ENCODE data around the gene KRTAP10-12. TPM values are rescaled to one million over a fixed set of nuclear protein-coding genes. Genes with fewer than 3 reads are reported as not detected.

The KRTAP10-12 gene
- total RNA-seq, 1 donor from 2014 or later, result not detected

- Mint-ChIP-seq H3K4me1 (ENCODE audit: unreplicated experiment) (no peaks in the 10 kb centered on the region), H3K4me3 (ENCODE audit: unreplicated experiment) (no peak overlapping the region), H3K9me3 (ENCODE audit: unreplicated experiment) (no peaks in the 10 kb centered on the region), H3K36me3 (ENCODE audit: low read depth, unreplicated experiment) (no peaks in the 10 kb centered on the region), H3K27ac (ENCODE audit: unreplicated experiment) (no peak overlapping the region), H3K27me3 (ENCODE audit: unreplicated experiment) (peaks cover 4% of the 10 kb centered on the region)
- TF ChIP-seq CTCF (IDR thresholded peaks at IDR 0.05; ENCODE audit: unreplicated experiment), result no peak
- no peak for DNase-seq (ENCODE audit: low spot score)
These were observed 28.0 kb downstream of the KRTAP10-12 start for GRCh38 chr21:44724926-44725325.

GRCh38 chr21:44726826-44727225, 29.9 kb downstream of the KRTAP10-12 start:
- TF ChIP-seq CTCF (IDR thresholded peaks at IDR 0.05; ENCODE audit: unreplicated experiment), result no peak
- no peaks in the 10 kb centered on the region for H3K4me1 Mint-ChIP-seq (ENCODE audit: unreplicated experiment)
- no peak for DNase-seq (ENCODE audit: low spot score)
- no peak overlapping the region for H3K4me3 Mint-ChIP-seq (ENCODE audit: unreplicated experiment)
- peaks cover 3% of the 10 kb centered on the region for H3K27me3 Mint-ChIP-seq (ENCODE audit: unreplicated experiment)
- H3K36me3 Mint-ChIP-seq (ENCODE audit: low read depth, unreplicated experiment), result peaks cover 4% of the 10 kb centered on the region
- no peaks in the 10 kb centered on the region for H3K9me3 Mint-ChIP-seq (ENCODE audit: unreplicated experiment)
- H3K27ac Mint-ChIP-seq (ENCODE audit: unreplicated experiment), result no peak overlapping the region

GRCh38 chr21:44727321-44727720, 30.3 kb downstream of the KRTAP10-12 start:
- H3K36me3 Mint-ChIP-seq (ENCODE audit: low read depth, unreplicated experiment), result peaks cover 7% of the 10 kb centered on the region
- DNase-seq (ENCODE audit: low spot score), result no peak
- no peaks in the 10 kb centered on the region for H3K9me3 Mint-ChIP-seq (ENCODE audit: unreplicated experiment)
- H3K4me3 Mint-ChIP-seq (ENCODE audit: unreplicated experiment), result no peak overlapping the region
- TF ChIP-seq CTCF (IDR thresholded peaks at IDR 0.05; ENCODE audit: unreplicated experiment), result no peak
- H3K4me1 Mint-ChIP-seq (ENCODE audit: unreplicated experiment), result no peaks in the 10 kb centered on the region
- H3K27me3 Mint-ChIP-seq (ENCODE audit: unreplicated experiment), result peaks cover 3% of the 10 kb centered on the region
- H3K27ac Mint-ChIP-seq (ENCODE audit: unreplicated experiment), result no peak overlapping the region

GRCh38 chr21:44727757-44728156, 30.8 kb downstream of the KRTAP10-12 start:
- no peak for DNase-seq (ENCODE audit: low spot score)
- Mint-ChIP-seq H3K4me1 (ENCODE audit: unreplicated experiment) (no peaks in the 10 kb centered on the region), H3K36me3 (ENCODE audit: low read depth, unreplicated experiment) (peaks cover 7% of the 10 kb centered on the region), H3K4me3 (ENCODE audit: unreplicated experiment) (no peak overlapping the region), H3K27me3 (ENCODE audit: unreplicated experiment) (peaks cover 3% of the 10 kb centered on the region), H3K9me3 (ENCODE audit: unreplicated experiment) (no peaks in the 10 kb centered on the region), H3K27ac (ENCODE audit: unreplicated experiment) (no peak overlapping the region)
- TF ChIP-seq CTCF (IDR thresholded peaks at IDR 0.05; ENCODE audit: unreplicated experiment), result no peak

GRCh38 chr21:44728716-44729115, 31.7 kb downstream of the KRTAP10-12 start:
- Mint-ChIP-seq H3K4me3 (ENCODE audit: unreplicated experiment) (no peak overlapping the region), H3K4me1 (ENCODE audit: unreplicated experiment) (no peaks in the 10 kb centered on the region), H3K27me3 (ENCODE audit: unreplicated experiment) (peaks cover 3% of the 10 kb centered on the region), H3K36me3 (ENCODE audit: low read depth, unreplicated experiment) (peaks cover 7% of the 10 kb centered on the region), H3K27ac (ENCODE audit: unreplicated experiment) (no peak overlapping the region), H3K9me3 (ENCODE audit: unreplicated experiment) (no peaks in the 10 kb centered on the region)
- no peak for TF ChIP-seq CTCF (IDR thresholded peaks at IDR 0.05; ENCODE audit: unreplicated experiment)
- no peak for DNase-seq (ENCODE audit: low spot score)

All from endothelial cell (in vitro differentiated cells).